Osteoblast (primary cell): ENCODE data around the gene TEX52. TPM values are rescaled to one million over a fixed set of nuclear protein-coding genes. Genes with fewer than 3 reads are reported as not detected.

Source experiments
- DNase-seq: peaks from one replicate; pipeline ENCODE4 v3.0.0; 2011; ENCODE audit warnings: low spot score, mixed read lengths; ENCODE audit not compliant: insufficient read length; ENCODE audit errors: missing footprints
- H2AFZ ChIP-seq: 2 replicates; pipeline ENCODE4 v1.6.0; 2011; ENCODE audit warnings: mild to moderate bottlenecking, low read length
- H3K27ac ChIP-seq: 2 replicates; pipeline ENCODE4 v1.5.1; 2011; ENCODE audit warnings: mild to moderate bottlenecking, low read depth, low read length, moderate library complexity
- H3K27me3 ChIP-seq: 2 replicates; pipeline ENCODE4 v1.6.0; 2012; ENCODE audit warnings: mild to moderate bottlenecking, control low read depth, inconsistent platforms, low read length, moderate library complexity; ENCODE audit not compliant: insufficient read depth
- H3K36me3 ChIP-seq: 2 replicates; pipeline ENCODE4 v1.5.1; 2011; ENCODE audit warnings: mild to moderate bottlenecking, low read length, control low read depth, moderate library complexity; ENCODE audit not compliant: insufficient read depth
- H3K4me1 ChIP-seq: 2 replicates; pipeline ENCODE4 v1.5.1; 2011; ENCODE audit warnings: mild to moderate bottlenecking, low read length, control low read depth, moderate library complexity; ENCODE audit not compliant: insufficient read depth
- H3K4me2 ChIP-seq: 2 replicates; pipeline ENCODE4 v1.6.0; 2011; ENCODE audit warnings: mild to moderate bottlenecking, low read length; ENCODE audit not compliant: insufficient read depth
- H3K4me3 ChIP-seq: fragments of 200-600 bp; sonication (generic); 3 replicates; pipeline ENCODE4 v1.5.1; 2012; ENCODE audit warnings: mild to moderate bottlenecking, low read length, inconsistent platforms; ENCODE audit not compliant: insufficient read depth
- H3K79me2 ChIP-seq: 2 replicates; pipeline ENCODE4 v1.6.0; 2012; ENCODE audit warnings: mild to moderate bottlenecking, low read length, control low read depth, inconsistent platforms; ENCODE audit not compliant: insufficient read depth
- H3K9me3 ChIP-seq: 2 replicates; pipeline ENCODE4 v1.5.1; 2011; ENCODE audit warnings: low read depth, low read length, control low read depth
- H4K20me1 ChIP-seq: 2 replicates; pipeline ENCODE4 v1.6.0; 2012; ENCODE audit warnings: mild to moderate bottlenecking, low read length, control low read depth; ENCODE audit not compliant: insufficient read depth
- CTCF ChIP-seq: IDR thresholded peaks from 2 replicates; pipeline ENCODE4 v1.5.1; 2011; ENCODE audit warnings: mild to moderate bottlenecking, low read depth, low read length, moderate library complexity; ENCODE audit errors: extremely low read depth
- total RNA-seq: library from RNA; depleted of rRNA; stranded (reverse); fragments of >200 nt; gene quantifications from 2 replicates; pipeline ENCODE4 v1.2.3, GENCODE V29; 2012

Gene TEX52
- total RNA-seq, 1 donor, result not detected

GRCh38 chr12:2829275-2829674 is 27.6 kb downstream of the TEX52 start:
- Histone ChIP-seq H3K27me3 (peaks cover 2% of the 10 kb centered on the region), H3K9me3 (no peaks in the 10 kb centered on the region), H3K36me3 (peaks cover 28% of the 10 kb centered on the region), H3K27ac (no peak overlapping the region), H3K4me1 (peaks cover 11% of the 10 kb centered on the region), H3K4me3 (no peak overlapping the region), H3K4me2 (no peak overlapping the region), H2AFZ (no peak overlapping the region), H3K79me2 (no peaks in the 10 kb centered on the region), H4K20me1 (no peaks in the 10 kb centered on the region)
- TF ChIP-seq CTCF, result no peak
- DNase-seq, result no peak

DNA sequence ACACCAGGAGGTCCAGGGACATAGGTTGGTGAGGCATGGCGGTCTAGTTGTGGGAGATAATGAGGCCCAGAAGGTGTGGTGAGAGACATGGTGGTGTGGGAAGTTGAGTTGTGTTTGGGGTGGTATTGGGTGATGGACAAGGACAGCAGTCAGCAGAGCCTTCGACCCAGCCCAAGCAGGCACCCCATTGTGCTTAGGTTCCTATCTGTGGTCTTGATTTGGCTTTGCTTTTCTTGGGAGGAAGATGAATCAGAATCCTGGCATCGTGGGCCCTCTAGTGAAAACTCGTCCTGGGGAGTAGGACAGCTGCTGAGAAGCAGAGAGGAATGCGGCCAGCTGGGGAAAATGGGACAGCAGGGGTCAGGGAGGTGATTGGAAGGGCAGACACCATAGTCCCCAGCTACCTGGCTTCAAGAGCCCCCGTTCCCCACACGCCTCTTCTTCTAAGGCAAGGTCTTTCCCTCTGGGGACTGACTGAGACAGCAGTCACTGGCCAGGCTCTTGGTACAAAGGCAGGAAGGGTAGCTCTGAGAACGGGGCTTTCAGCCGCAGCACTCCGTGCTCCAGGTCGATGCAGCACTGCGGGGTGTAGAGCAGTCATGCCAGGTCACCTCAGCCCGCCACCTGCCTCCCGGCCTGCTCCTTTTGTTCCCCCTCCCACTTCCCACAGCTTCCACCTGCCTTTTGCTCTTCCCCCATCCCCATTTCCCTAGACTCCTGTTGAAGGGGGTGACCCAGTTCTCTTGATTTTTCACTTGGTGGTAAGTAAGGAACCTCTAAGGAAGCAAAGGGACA is 29.9 kb downstream of the TEX52 start:
- peaks cover 51% of the 10 kb centered on the region for H3K36me3 ChIP-seq
- H4K20me1 ChIP-seq, result no peaks in the 10 kb centered on the region
- no peaks in the 10 kb centered on the region for H3K4me1 ChIP-seq
- H3K4me3 ChIP-seq, result no peak overlapping the region
- no peak overlapping the region for H3K27ac ChIP-seq
- no peak overlapping the region for H2AFZ ChIP-seq
- H3K9me3 ChIP-seq, result no peaks in the 10 kb centered on the region
- H3K79me2 ChIP-seq, result no peaks in the 10 kb centered on the region
- H3K27me3 ChIP-seq, result no peaks in the 10 kb centered on the region
- H3K4me2 ChIP-seq, result no peak overlapping the region
- no peak for TF ChIP-seq CTCF
- peak; percentile 71 for DNase-seq

GRCh38 chr12:2826036-2826435 is 30.8 kb downstream of the TEX52 start:
- Histone ChIP-seq H3K27ac (no peak overlapping the region), H3K79me2 (no peaks in the 10 kb centered on the region), H4K20me1 (no peaks in the 10 kb centered on the region), H2AFZ (no peak overlapping the region), H3K4me3 (no peak overlapping the region), H3K27me3 (no peaks in the 10 kb centered on the region), H3K36me3 (peaks cover 60% of the 10 kb centered on the region), H3K4me2 (no peak overlapping the region), H3K4me1 (no peaks in the 10 kb centered on the region), H3K9me3 (no peaks in the 10 kb centered on the region)
- TF ChIP-seq CTCF, result no peak
- no peak for DNase-seq

DNA sequence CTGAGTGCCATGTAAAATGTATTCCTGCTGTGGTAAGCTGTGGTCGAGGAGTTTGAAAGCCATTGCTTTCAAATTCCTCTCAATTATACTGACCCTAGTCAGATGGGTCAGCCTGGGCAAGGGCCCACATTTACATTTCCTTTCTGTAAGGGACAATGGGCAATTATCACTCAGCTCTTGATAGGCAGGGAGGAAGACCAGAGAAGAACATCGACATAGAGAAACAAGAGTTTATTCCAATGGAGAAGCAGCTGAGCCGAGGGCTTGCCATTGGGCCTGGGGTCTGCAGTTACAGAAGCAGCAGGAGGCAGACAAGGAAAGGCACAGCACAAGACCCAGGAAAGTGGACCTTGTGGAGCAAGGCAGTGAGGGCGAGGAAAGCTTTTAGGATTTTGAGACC is 31.7 kb downstream of the TEX52 start:
- no peaks in the 10 kb centered on the region for H3K9me3 ChIP-seq
- H3K27me3 ChIP-seq, result no peaks in the 10 kb centered on the region
- H3K36me3 ChIP-seq, result peaks cover 65% of the 10 kb centered on the region
- H4K20me1 ChIP-seq, result no peaks in the 10 kb centered on the region
- H3K4me2 ChIP-seq, result no peak overlapping the region
- H3K27ac ChIP-seq, result no peak overlapping the region
- no peak for TF ChIP-seq CTCF
- H3K4me1 ChIP-seq, result no peaks in the 10 kb centered on the region
- no peak overlapping the region for H2AFZ ChIP-seq
- no peak for DNase-seq
- no peak overlapping the region for H3K4me3 ChIP-seq
- H3K79me2 ChIP-seq, result no peaks in the 10 kb centered on the region
